Suprapubic skin (tissue), 4 donors: ENCODE results near the gene POLR2C. TPM values are rescaled to one million over a fixed set of nuclear protein-coding genes. Genes with fewer than 3 reads are reported as not detected.
"Not testable (repeated sequence)": the region's sequence is repeated elsewhere in the genome, so short reads cannot be mapped to it uniquely, and the experiment has no call there.

Experiments
- DNase-seq, 2 donors: peaks; one replicate each; pipeline ENCODE4 v3.0.0-alpha.2; 2019; ENCODE audit warnings: low spot score in 2 of 2
- H3K27ac ChIP-seq: fragments of 200-600 bp; sonication (generic); one replicate; pipeline ENCODE4 v1.5.1; 2019
- H3K27me3 ChIP-seq: fragments of 200-600 bp; sonication (generic); one replicate; pipeline ENCODE4 v1.5.1; 2019
- H3K36me3 ChIP-seq: fragments of 200-600 bp; sonication (generic); one replicate; pipeline ENCODE4 v1.5.1; 2019
- H3K4me1 ChIP-seq: fragments of 200-600 bp; sonication (generic); one replicate; pipeline ENCODE4 v1.5.1; 2019
- H3K4me3 ChIP-seq: fragments of 200-600 bp; sonication (generic); one replicate; pipeline ENCODE4 v1.5.1; 2019; ENCODE audit warnings: mild to moderate bottlenecking
- H3K9me3 ChIP-seq: fragments of 200-600 bp; sonication (generic); one replicate; pipeline ENCODE4 v1.5.1; 2019
- EP300 ChIP-seq: sonication (generic); formaldehyde crosslinking; IDR thresholded peaks from one replicate; pipeline ENCODE4 v1.6.1; 2017; ENCODE audit warnings: antibody characterized with exemption
- POLR2A ChIP-seq, 2 donors: fragments of 450-650 bp; IDR thresholded peaks; one replicate each; pipeline ENCODE4 v1.6.1; 2017; ENCODE audit warnings: antibody characterized with exemption in 2 of 2, mild to moderate bottlenecking in 2 of 2, moderate library complexity in 2 of 2
- POLR2AphosphoS5 ChIP-seq, 3 donors: sonication (generic); formaldehyde crosslinking; IDR thresholded peaks; one replicate each; pipeline ENCODE4 v1.6.1; 2017; ENCODE audit warnings: antibody characterized with exemption in 3 of 3
- WGBS: methylation state at CpG from one replicate; pipeline ENCODE4 v1.1.5; 2018; 5-methylcytosine and 5-hydroxymethylcytosine counted together
- total RNA-seq, 4 donors: library from RNA; depleted of rRNA; stranded (reverse); fragments of >200 nt; gene quantifications; one replicate each; pipeline ENCODE4 v1.1.0, GENCODE V29; 2016
- TF ChIP-seq, protein P1 (sequence below), 2 donors: fragments of 200-600 bp in 1 of 2; fragments of 450-650 bp in 1 of 2; sonication (generic) in 1 of 2; IDR thresholded peaks; one replicate each; pipeline ENCODE4 v1.5.1; 2016 to 2019; ENCODE audit warnings: antibody characterized with exemption in 2 of 2, mild to moderate bottlenecking in 1 of 2, moderate library complexity in 1 of 2

The POLR2C gene
- total RNA-seq, 4 donors from 2014 or later: 65.0 to 80.3 (median 72.0) TPM

DNA sequence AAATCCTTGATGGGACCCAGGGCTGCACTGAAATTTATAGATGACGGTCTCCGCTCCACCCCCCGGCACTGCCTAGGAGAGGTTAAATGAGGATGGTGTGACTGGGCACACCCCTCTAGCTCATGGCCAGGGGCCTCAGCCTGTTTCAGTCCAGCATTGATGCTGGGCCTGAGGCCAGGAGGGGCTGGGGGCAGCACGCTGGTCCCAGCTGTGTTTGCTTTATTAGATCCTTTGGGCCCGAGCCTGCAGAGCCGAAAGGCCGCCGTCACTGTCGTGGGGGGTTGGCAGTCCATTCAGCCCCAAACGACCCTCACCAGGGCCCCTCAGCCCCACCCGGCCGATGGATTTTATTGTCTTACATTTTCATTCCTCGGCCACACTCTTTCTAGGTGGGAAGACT, 34.6 kb downstream of the POLR2C start:
- WGBS: 72% methylated on average over 12 of the region's 13 CpGs
- H3K36me3 ChIP-seq: no peaks in the 10 kb centered on the region
- H3K4me3 ChIP-seq: no peak overlapping the region
- no peaks in the 10 kb centered on the region for H3K4me1 ChIP-seq
- H3K9me3 ChIP-seq: no peaks in the 10 kb centered on the region
- H3K27me3 ChIP-seq: no peaks in the 10 kb centered on the region
- H3K27ac ChIP-seq: no peak overlapping the region
- no peak for DNase-seq
- TF ChIP-seq, protein P1, sequence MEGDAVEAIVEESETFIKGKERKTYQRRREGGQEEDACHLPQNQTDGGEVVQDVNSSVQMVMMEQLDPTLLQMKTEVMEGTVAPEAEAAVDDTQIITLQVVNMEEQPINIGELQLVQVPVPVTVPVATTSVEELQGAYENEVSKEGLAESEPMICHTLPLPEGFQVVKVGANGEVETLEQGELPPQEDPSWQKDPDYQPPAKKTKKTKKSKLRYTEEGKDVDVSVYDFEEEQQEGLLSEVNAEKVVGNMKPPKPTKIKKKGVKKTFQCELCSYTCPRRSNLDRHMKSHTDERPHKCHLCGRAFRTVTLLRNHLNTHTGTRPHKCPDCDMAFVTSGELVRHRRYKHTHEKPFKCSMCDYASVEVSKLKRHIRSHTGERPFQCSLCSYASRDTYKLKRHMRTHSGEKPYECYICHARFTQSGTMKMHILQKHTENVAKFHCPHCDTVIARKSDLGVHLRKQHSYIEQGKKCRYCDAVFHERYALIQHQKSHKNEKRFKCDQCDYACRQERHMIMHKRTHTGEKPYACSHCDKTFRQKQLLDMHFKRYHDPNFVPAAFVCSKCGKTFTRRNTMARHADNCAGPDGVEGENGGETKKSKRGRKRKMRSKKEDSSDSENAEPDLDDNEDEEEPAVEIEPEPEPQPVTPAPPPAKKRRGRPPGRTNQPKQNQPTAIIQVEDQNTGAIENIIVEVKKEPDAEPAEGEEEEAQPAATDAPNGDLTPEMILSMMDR (IDR thresholded peaks at IDR 0.05): no peak
- no peak for TF ChIP-seq POLR2A (IDR thresholded peaks at IDR 0.05)
- no peak for TF ChIP-seq POLR2AphosphoS5 (IDR thresholded peaks at IDR 0.05)
- no peak for TF ChIP-seq EP300

DNA sequence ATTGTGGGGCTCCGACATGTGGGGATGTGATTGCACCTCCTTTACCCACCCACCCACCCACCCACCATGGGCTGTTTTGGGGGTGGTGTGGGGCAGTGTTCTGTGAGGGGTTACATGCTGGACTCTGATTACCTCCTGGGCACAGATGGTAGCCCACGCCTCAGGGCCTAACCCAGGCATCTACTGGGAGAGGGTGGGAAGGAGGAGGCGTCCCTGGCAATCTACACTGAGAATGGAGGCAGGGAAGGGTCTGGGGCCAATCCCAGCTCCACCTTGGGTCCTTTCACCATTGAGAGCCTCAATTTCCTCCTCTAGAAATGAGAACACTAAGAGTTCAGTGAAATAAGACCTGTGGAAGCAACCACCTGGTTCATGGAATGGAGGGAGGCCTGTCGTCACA, 35.6 kb downstream of the POLR2C start:
- Histone ChIP-seq H3K9me3 (no peaks in the 10 kb centered on the region), H3K27me3 (no peaks in the 10 kb centered on the region), H3K4me1 (no peaks in the 10 kb centered on the region), H3K27ac (no peak overlapping the region), H3K36me3 (no peaks in the 10 kb centered on the region), H3K4me3 (no peak overlapping the region)
- TF ChIP-seq, protein P1 (IDR thresholded peaks at IDR 0.05): no peak
- TF ChIP-seq POLR2A (IDR thresholded peaks at IDR 0.05) (no peak), EP300 (no peak), POLR2AphosphoS5 (IDR thresholded peaks at IDR 0.05) (no peak)
- 98% methylated on average over 3 of the region's 4 CpGs for WGBS
- DNase-seq: no peak

DNA sequence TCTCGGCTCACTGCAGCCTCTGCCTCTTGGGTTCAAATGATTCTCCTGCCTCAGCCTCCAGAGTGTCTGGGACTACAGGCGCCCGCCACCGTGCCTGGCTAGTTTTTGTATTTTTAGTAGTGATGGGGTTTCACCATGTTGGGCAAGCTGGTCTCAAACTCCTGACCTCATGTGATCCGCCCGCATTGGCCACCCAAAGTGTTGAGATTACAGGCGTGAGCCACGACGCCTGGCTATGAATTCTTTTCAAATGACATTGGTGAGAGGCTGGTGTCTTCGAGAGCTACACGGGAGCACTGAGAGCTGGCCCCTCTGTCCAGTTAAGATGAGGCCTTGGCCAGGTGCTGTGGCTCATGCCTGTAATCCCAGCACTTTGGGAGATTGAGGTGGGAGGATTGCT, 37.5 kb downstream of the POLR2C start:
- not testable (repeated sequence) for DNase-seq, H3K27me3 ChIP-seq, H3K27ac ChIP-seq, H3K4me3 ChIP-seq, H3K36me3 ChIP-seq, H3K9me3 ChIP-seq, H3K4me1 ChIP-seq
- 97% methylated on average over 11 of the region's 11 CpGs for WGBS

DNA sequence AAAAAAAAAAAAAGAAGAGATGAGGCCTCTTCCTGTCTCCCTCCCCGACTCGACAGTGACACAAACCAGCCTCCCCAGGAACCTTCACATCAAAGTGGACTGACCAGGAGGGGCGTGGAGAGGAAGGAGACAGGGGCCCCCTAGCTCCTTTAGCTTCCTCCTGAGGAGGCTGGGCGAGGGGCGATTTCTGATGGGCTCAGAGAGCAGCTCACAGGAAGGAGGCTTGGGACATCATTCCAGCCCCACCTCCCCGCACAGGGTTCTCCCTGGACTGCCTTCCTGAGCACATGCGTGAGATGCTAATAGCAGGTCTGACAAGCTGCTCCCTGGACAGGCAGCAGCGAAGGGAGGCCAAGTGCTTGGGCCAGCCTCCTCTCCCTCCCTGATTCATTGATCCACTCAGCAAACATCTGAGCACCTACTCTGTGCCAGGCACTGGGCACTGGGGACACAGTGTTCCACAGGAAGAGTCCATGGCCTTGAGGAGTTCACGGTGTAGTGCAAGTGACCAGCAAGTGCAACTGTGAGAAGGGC, 38.2 kb downstream of the POLR2C start:
- Histone ChIP-seq H3K4me1 (no peaks in the 10 kb centered on the region), H3K36me3 (no peaks in the 10 kb centered on the region), H3K27ac (no peak overlapping the region), H3K27me3 (no peaks in the 10 kb centered on the region), H3K4me3 (no peak overlapping the region), H3K9me3 (no peaks in the 10 kb centered on the region)
- TF ChIP-seq EP300 (no peak), POLR2A (IDR thresholded peaks at IDR 0.05) (no peak), POLR2AphosphoS5 (IDR thresholded peaks at IDR 0.05) (no peak)
- TF ChIP-seq, protein P1 (IDR thresholded peaks at IDR 0.05): no peak
- WGBS: 68% methylated on average over 5 of the region's 9 CpGs
- no peak for DNase-seq

DNA sequence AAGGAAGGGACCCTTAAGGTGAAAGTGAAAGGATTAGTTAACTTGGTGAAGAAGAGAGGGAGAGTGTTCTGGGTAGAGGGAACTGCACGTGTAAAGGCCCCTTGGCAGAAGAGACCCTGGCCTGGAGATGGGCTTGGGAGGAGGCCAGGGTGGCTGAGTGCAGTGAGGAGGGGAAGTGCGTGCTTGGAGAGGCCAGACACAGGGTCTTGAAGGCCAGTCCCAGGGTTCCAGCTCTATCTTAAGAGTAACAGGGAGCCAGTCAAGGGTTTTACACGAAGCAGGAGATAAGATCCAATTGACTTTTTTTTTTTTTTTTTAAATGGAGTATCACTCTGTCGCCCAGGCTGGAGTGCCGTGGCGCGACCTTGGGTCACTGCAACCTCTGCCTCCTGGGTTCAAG, 39.0 kb downstream of the POLR2C start:
- Histone ChIP-seq H3K27me3 (no peaks in the 10 kb centered on the region), H3K27ac (no peak overlapping the region), H3K36me3 (no peaks in the 10 kb centered on the region), H3K9me3 (no peaks in the 10 kb centered on the region), H3K4me1 (no peaks in the 10 kb centered on the region), H3K4me3 (no peak overlapping the region)
- TF ChIP-seq POLR2AphosphoS5 (IDR thresholded peaks at IDR 0.05) (no peak), EP300 (no peak), POLR2A (IDR thresholded peaks at IDR 0.05) (no peak)
- TF ChIP-seq, protein P1 (IDR thresholded peaks at IDR 0.05): no peak
- no peak for DNase-seq
- WGBS: 83% methylated on average over 7 of the region's 7 CpGs
